CD14-positive monocyte (primary cell): ENCODE results near the gene RCOR2. TPM values are rescaled to one million over a fixed set of nuclear protein-coding genes. Genes with fewer than 3 reads are reported as not detected.

Experiments
- DNase-seq, 3 donors: peaks; one replicate each; pipeline ENCODE4 v3.0.0-alpha.2; 2011 to 2022
- H2AFZ ChIP-seq: 2 replicates; pipeline ENCODE4 v1.6.0; 2012; ENCODE audit warnings: mild to moderate bottlenecking, low read depth, low read length, inconsistent platforms; ENCODE audit not compliant: insufficient read depth, poor library complexity, severe bottlenecking
- H3K27ac ChIP-seq, 2 donors: 1 replicate in 1 of 2; 2 replicates in 1 of 2; pipeline ENCODE4 v1.5.1; 2012 to 2013; ENCODE audit warnings: low read length in 2 of 2, control low read depth in 1 of 2, inconsistent platforms in 1 of 2, low read depth in 1 of 2, mild to moderate bottlenecking in 1 of 2
- H3K27me3 ChIP-seq, 2 donors: one replicate each; pipeline versions ENCODE4 v1.6.0 to v1.6.1; 2011 to 2013; ENCODE audit warnings: low read length in 2 of 2; ENCODE audit not compliant: control insufficient read depth in 2 of 2, insufficient read depth in 2 of 2
- H3K36me3 ChIP-seq, 2 donors: replicated peaks in 1 of 2; 1 replicate in 1 of 2; 2 replicates in 1 of 2; pipeline versions ENCODE4 v1.5.1 to v1.6.1; 2012 to 2013; ENCODE audit warnings: low read length in 2 of 2, control low read depth in 1 of 2, inconsistent platforms in 1 of 2, mild to moderate bottlenecking in 1 of 2; ENCODE audit not compliant: insufficient read depth in 2 of 2, control insufficient read depth in 1 of 2
- H3K4me1 ChIP-seq, 2 donors: 1 replicate in 1 of 2; 2 replicates in 1 of 2; pipeline versions ENCODE4 v1.5.1 to v1.6.1; 2012 to 2013; ENCODE audit warnings: low read length in 2 of 2, control low read depth in 1 of 2, inconsistent platforms in 1 of 2, mild to moderate bottlenecking in 1 of 2, moderate library complexity in 1 of 2; ENCODE audit not compliant: insufficient read depth in 2 of 2, control insufficient read depth in 1 of 2
- H3K4me2 ChIP-seq: replicated peaks from 2 replicates; pipeline ENCODE3; 2012; ENCODE audit warnings: low read length, moderate library complexity, mild to moderate bottlenecking; ENCODE audit not compliant: poor library complexity, severe bottlenecking; ENCODE audit errors: extremely low read depth
- H3K4me3 ChIP-seq, 3 experiments: fragments of 200-600 bp in 1 of 3; sonication (generic) in 1 of 3; replicated peaks in 1 of 3; 1 replicate in 2 of 3; 2 replicates in 1 of 3; pipeline ENCODE4 v1.5.1; 2011 to 2013; ENCODE audit warnings: low read length in 3 of 3, mild to moderate bottlenecking in 3 of 3, control low read depth in 2 of 3, low read depth in 2 of 3, inconsistent platforms in 1 of 3, moderate library complexity in 1 of 3
- H3K79me2 ChIP-seq: 2 replicates; pipeline ENCODE4 v1.6.0; 2012; ENCODE audit warnings: mild to moderate bottlenecking, control low read depth, inconsistent platforms, low read length, moderate library complexity; ENCODE audit not compliant: insufficient read depth
- H3K9ac ChIP-seq: 2 replicates; pipeline ENCODE4 v1.6.0; 2017; ENCODE audit warnings: low read length, mild to moderate bottlenecking; ENCODE audit not compliant: insufficient read depth, poor library complexity, severe bottlenecking
- H3K9me3 ChIP-seq, 2 donors: replicated peaks in 1 of 2; 1 replicate in 1 of 2; 2 replicates in 1 of 2; pipeline versions ENCODE4 v1.5.1 to v1.6.1; 2012 to 2013; ENCODE audit warnings: low read length in 2 of 2, control low read depth in 1 of 2; ENCODE audit not compliant: control insufficient read depth in 1 of 2, insufficient read depth in 1 of 2
- H4K20me1 ChIP-seq: 2 replicates; pipeline ENCODE4 v1.6.0; 2012; ENCODE audit warnings: mild to moderate bottlenecking, low read length, control low read depth, moderate library complexity; ENCODE audit not compliant: insufficient read depth
- H3K27ac Mint-ChIP-seq, 7 donors: one replicate each; pipeline ENCODE4 v1.8.0; 2020; ENCODE audit warnings: mild to moderate bottlenecking in 7 of 7, mixed read lengths in 7 of 7, moderate library complexity in 6 of 7, inconsistent platforms in 2 of 7
- H3K27me3 Mint-ChIP-seq, 3 donors: one replicate each; pipeline ENCODE4 v1.8.0; 2021 to 2022; ENCODE audit warnings: low read depth in 3 of 3, mild to moderate bottlenecking in 3 of 3, mixed read lengths in 3 of 3, moderate library complexity in 3 of 3, inconsistent platforms in 1 of 3
- H3K36me3 Mint-ChIP-seq, 2 donors: one replicate each; pipeline ENCODE4 v1.8.0; 2020; ENCODE audit warnings: mixed read lengths in 2 of 2, inconsistent platforms in 1 of 2, mild to moderate bottlenecking in 1 of 2
- H3K4me1 Mint-ChIP-seq: one replicate; pipeline ENCODE4 v1.8.0; 2020; ENCODE audit warnings: mild to moderate bottlenecking, mixed read lengths
- H3K4me3 Mint-ChIP-seq, 2 donors: one replicate each; pipeline ENCODE4 v1.8.0; 2020; ENCODE audit warnings: mild to moderate bottlenecking in 2 of 2, mixed read lengths in 2 of 2, moderate library complexity in 1 of 2
- H3K9me3 Mint-ChIP-seq, 7 donors: one replicate each; pipeline ENCODE4 v1.8.0; 2020 to 2022; ENCODE audit warnings: mixed read lengths in 7 of 7, mild to moderate bottlenecking in 6 of 7, moderate library complexity in 6 of 7, inconsistent platforms in 2 of 7
- WGBS: methylation state at CpG from one replicate; pipeline ENCODE4 v1.1.5; 2013; ENCODE audit warnings: missing lambda C conversion rate; ENCODE audit not compliant: insufficient coverage; 5-methylcytosine and 5-hydroxymethylcytosine counted together
- intact Hi-C, 2 donors: fragments of 100-400 bp; cut with micrococcal nuclease; formaldehyde crosslinking; loops; one replicate each; pipeline versions ENCODE4 v1.15.0 to v1.15.1; 2023
- polyA plus RNA-seq, 3 donors: library from polyadenylated mRNA; depleted of rRNA in 1 of 3; unstranded in 2 of 3; stranded (reverse) in 1 of 3; fragments of 300-500 nt in 2 of 3; fragments of >200 nt in 1 of 3; fragmentation: Illumina TruSeq in 2 of 3; gene quantifications; 1 replicate in 2 of 3; 2 replicates in 1 of 3; pipeline ENCODE4 v1.2.3, GENCODE V29; 2012 to 2021
- TF ChIP-seq, protein P1 (sequence below): fragments of 200-600 bp; IDR thresholded peaks from one replicate; pipeline ENCODE4 v1.8.0; 2022; ENCODE audit warnings: antibody characterized with exemption, mild to moderate bottlenecking

Gene RCOR2
- polyA plus RNA-seq, 3 donors: not detected

GRCh38 chr11:63920126-63920938, 3.4 kb upstream of the RCOR2 start:
- Mint-ChIP-seq H3K27ac (peak overlapping the region in 1 of 7 donors; percentile 12), H3K4me3 (no peak overlapping the region), H3K4me1 (peaks cover 16% of the 10 kb centered on the region), H3K9me3 (peaks cover 0 to 9% (median 2%) of the 10 kb centered on the region in 7 donors), H3K36me3 (no peaks in the 10 kb centered on the region), H3K27me3 (peaks cover 43 to 80% (median 50%) of the 10 kb centered on the region in 3 donors)
- intact Hi-C loops: no loop called here
- no peaks in the 10 kb centered on the region for H3K79me2 ChIP-seq
- DNase-seq: no peak
- peaks cover 18 to 54% of the 10 kb centered on the region in 2 donors for H3K27me3 ChIP-seq
- WGBS: 87% methylated on average over 17 of the region's 22 CpGs
- H3K4me1 ChIP-seq: peaks cover 30 to 39% of the 10 kb centered on the region in 2 donors
- H3K27ac ChIP-seq: no peak overlapping the region
- TF ChIP-seq, protein P1, sequence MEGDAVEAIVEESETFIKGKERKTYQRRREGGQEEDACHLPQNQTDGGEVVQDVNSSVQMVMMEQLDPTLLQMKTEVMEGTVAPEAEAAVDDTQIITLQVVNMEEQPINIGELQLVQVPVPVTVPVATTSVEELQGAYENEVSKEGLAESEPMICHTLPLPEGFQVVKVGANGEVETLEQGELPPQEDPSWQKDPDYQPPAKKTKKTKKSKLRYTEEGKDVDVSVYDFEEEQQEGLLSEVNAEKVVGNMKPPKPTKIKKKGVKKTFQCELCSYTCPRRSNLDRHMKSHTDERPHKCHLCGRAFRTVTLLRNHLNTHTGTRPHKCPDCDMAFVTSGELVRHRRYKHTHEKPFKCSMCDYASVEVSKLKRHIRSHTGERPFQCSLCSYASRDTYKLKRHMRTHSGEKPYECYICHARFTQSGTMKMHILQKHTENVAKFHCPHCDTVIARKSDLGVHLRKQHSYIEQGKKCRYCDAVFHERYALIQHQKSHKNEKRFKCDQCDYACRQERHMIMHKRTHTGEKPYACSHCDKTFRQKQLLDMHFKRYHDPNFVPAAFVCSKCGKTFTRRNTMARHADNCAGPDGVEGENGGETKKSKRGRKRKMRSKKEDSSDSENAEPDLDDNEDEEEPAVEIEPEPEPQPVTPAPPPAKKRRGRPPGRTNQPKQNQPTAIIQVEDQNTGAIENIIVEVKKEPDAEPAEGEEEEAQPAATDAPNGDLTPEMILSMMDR: no peak
- no peaks in the 10 kb centered on the region for H3K9me3 ChIP-seq
- H3K36me3 ChIP-seq: no peaks in the 10 kb centered on the region
- H3K4me3 ChIP-seq: no peak overlapping the region
- no peak overlapping the region for H3K4me2 ChIP-seq
- H2AFZ ChIP-seq: no peak overlapping the region
- H3K9ac ChIP-seq: no peak overlapping the region
- H4K20me1 ChIP-seq: peaks cover 11% of the 10 kb centered on the region

DNA sequence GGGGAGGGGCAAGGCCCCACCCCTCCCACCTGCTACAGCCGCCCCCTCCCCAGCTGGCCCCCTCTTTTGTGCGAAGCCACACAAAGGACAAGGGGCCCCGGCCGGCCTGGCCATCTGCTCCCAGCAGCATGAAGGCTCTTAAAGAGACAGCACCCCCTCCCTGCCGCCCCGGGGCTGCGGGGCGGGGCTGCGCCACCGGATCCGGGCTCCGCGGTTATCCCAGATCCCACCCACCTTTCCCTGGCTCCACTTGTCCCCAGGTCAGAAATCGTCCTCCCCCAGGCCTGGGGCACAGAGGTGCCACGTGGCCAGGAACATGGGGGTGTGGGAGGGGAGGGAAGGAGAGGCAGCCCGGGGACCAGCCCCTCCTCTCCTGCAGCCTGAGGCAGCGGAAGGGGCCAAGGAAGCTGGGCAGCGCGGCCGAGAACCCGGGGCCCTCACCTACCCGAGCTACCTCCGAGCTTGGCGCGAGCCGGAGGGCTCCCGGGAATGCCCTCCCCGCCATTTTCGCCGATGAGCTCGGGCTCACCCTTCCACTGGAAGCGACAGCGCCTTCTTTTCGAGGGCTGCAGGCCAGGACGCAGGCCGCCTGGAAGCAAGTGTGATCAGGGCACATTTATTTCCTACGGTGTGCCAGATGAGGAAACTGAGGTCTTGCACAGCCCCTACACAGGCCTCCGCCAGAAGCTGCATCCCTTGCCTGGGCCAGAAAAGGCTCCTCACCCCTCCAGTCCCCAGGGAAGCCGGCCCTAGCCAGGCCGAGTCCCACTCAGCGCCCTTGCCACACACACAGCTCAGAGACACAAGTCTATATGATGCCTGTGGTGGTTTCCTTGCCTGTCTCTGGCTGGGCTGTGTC, 2.5 kb upstream of the RCOR2 start:
- Histone ChIP-seq H3K79me2 (no peaks in the 10 kb centered on the region), H3K27ac (no peak overlapping the region), H3K4me3 (peak overlapping the region in 2 of 3 experiments; percentile 5 to 64), H3K27me3 (peaks cover 18 to 62% of the 10 kb centered on the region in 2 donors), H3K9me3 (no peaks in the 10 kb centered on the region), H3K4me1 (peaks cover 30 to 39% of the 10 kb centered on the region in 2 donors), H3K4me2 (peak overlapping the region; percentile 72), H3K9ac (peak overlapping the region; percentile 40), H2AFZ (peak overlapping the region; percentile 74), H4K20me1 (peaks cover 20% of the 10 kb centered on the region), H3K36me3 (no peaks in the 10 kb centered on the region)
- TF ChIP-seq, protein P1: no peak
- Mint-ChIP-seq H3K27ac (peak overlapping the region in 1 of 7 donors; percentile 12), H3K4me3 (peak overlapping the region; percentile 56 to 75), H3K9me3 (peaks cover 0 to 9% (median 2%) of the 10 kb centered on the region in 7 donors), H3K27me3 (peaks cover 43 to 84% (median 53%) of the 10 kb centered on the region in 3 donors), H3K36me3 (no peaks in the 10 kb centered on the region), H3K4me1 (peaks cover 18% of the 10 kb centered on the region)
- 28% methylated on average over 32 of the region's 41 CpGs for WGBS
- DNase-seq: no peak
- intact Hi-C loops: no loop called here
